Activated CD8-positive, alpha-beta T cell treated with anti-CD3 and anti-CD28 coated beads, Interleukin-2, amount 10 ng/mL, durations not matched to agents 7 days and 5 days (primary cell): ENCODE data around the gene JUN. TPM values are rescaled to one million over a fixed set of nuclear protein-coding genes. Genes with fewer than 3 reads are reported as not detected.
"Not testable (repeated sequence)": the region's sequence is repeated elsewhere in the genome, so short reads cannot be mapped to it uniquely, and the experiment has no call there.

Source experiments
- ATAC-seq: fragments of 150-1000 bp; cut with Tn5 transposase; one replicate; pipeline ENCODE4 v1.10.0; 2021; ENCODE audit warnings: moderate library complexity
- CTCF ChIA-PET: fragments of 350-600 bp; sonication (Branson Sonifier 250); formaldehyde crosslinking; loops from one replicate; lab custom pipeline; 2021; ENCODE audit warnings: antibody characterized with exemption; lab: Charles Lee
- POLR2A ChIA-PET: fragments of 350-600 bp; sonication (Branson Sonifier 250); formaldehyde crosslinking; loops from one replicate; lab custom pipeline; 2021; ENCODE audit warnings: antibody characterized with exemption; lab: Charles Lee
- DNase-seq: peaks from one replicate; pipeline ENCODE4 v3.0.0-alpha.2; 2020
- H3K27ac Mint-ChIP-seq: one replicate; pipeline ENCODE4 v1.8.0; 2021; ENCODE audit warnings: mild to moderate bottlenecking, mixed read lengths
- H3K27me3 Mint-ChIP-seq: one replicate; pipeline ENCODE4 v1.8.0; 2021; ENCODE audit warnings: low read depth, mixed read lengths
- H3K36me3 Mint-ChIP-seq: one replicate; pipeline ENCODE4 v1.8.0; 2021; ENCODE audit warnings: low read depth, mixed read lengths
- H3K4me1 Mint-ChIP-seq: one replicate; pipeline ENCODE4 v1.8.0; 2021; ENCODE audit warnings: low read depth, mixed read lengths
- H3K4me3 Mint-ChIP-seq: one replicate; pipeline ENCODE4 v1.8.0; 2021; ENCODE audit warnings: mild to moderate bottlenecking, mixed read lengths
- H3K9me3 Mint-ChIP-seq: one replicate; pipeline ENCODE4 v1.8.0; 2022; ENCODE audit warnings: mixed read lengths; ENCODE audit not compliant: insufficient read depth
- total RNA-seq, 2 experiments: library from RNA; stranded (reverse); gene quantifications; one replicate each; pipeline ENCODE4 v1.2.3, GENCODE V29; 2021

JUN gene
- total RNA-seq, 2 experiments from 2014 or later = 107 to 110 TPM

GRCh38 chr1:58808077-58808476 lies 24.2 kb upstream of the JUN start:
- H3K4me3 Mint-ChIP-seq = no peak overlapping the region
- ChIA-PET CTCF (interaction anchor here (1.0 to 1.1 kb wide), 3 partner anchors 8 to 13 kb away, joined by 3 read pairs; no protein-coding TSS in a partner anchor), POLR2A (no interaction called here)
- no peaks in the 10 kb centered on the region for H3K27me3 Mint-ChIP-seq
- DNase-seq = no peak
- H3K9me3 Mint-ChIP-seq = no peaks in the 10 kb centered on the region
- no peak overlapping the region for H3K27ac Mint-ChIP-seq
- no peak for ATAC-seq
- no peaks in the 10 kb centered on the region for H3K36me3 Mint-ChIP-seq
- H3K4me1 Mint-ChIP-seq = peaks cover 13% of the 10 kb centered on the region

GRCh38 chr1:58805716-58806571 lies 22.1 kb upstream of the JUN start:
- H3K4me1 Mint-ChIP-seq = peaks cover 3% of the 10 kb centered on the region
- DNase-seq = no peak
- no peaks in the 10 kb centered on the region for H3K27me3 Mint-ChIP-seq
- H3K27ac Mint-ChIP-seq = no peak overlapping the region
- no peak for ATAC-seq
- ChIA-PET POLR2A (no interaction called here), CTCF (interaction anchor here (1.1 kb wide), 1 partner anchor 21 kb away, joined by 3 read pairs; no protein-coding TSS in a partner anchor)
- H3K36me3 Mint-ChIP-seq = no peaks in the 10 kb centered on the region
- H3K4me3 Mint-ChIP-seq = no peak overlapping the region
- no peaks in the 10 kb centered on the region for H3K9me3 Mint-ChIP-seq

- Mint-ChIP-seq H3K27ac (no peak overlapping the region), H3K4me1 (peaks cover 3% of the 10 kb centered on the region), H3K27me3 (no peaks in the 10 kb centered on the region), H3K9me3 (no peaks in the 10 kb centered on the region), H3K36me3 (no peaks in the 10 kb centered on the region), H3K4me3 (no peak overlapping the region)
- DNase-seq (no peak), ATAC-seq (no peak)
- POLR2A ChIA-PET = interaction anchor here (2.1 kb wide), 1 partner anchor 21 kb away, joined by 9 read pairs; the partner anchor contains the start of gene JUN
- CTCF ChIA-PET = interaction anchor here (1.1 kb wide), 1 partner anchor 105 kb away, joined by 3 read pairs; the partner anchor contains the start of gene MYSM1
These were observed 21.2 kb upstream of the JUN start for GRCh38 chr1:58804853-58805565.

GRCh38 chr1:58803858-58804257 lies 20.0 kb upstream of the JUN start:
- Mint-ChIP-seq H3K4me1 (no peaks in the 10 kb centered on the region), H3K4me3 (no peak overlapping the region), H3K36me3 (no peaks in the 10 kb centered on the region), H3K27me3 (no peaks in the 10 kb centered on the region), H3K27ac (no peak overlapping the region), H3K9me3 (no peaks in the 10 kb centered on the region)
- DNase-seq (no peak), ATAC-seq (no peak)
- POLR2A ChIA-PET = interaction anchor here (0.6 to 2.1 kb wide), 2 partner anchors 19 to 211 kb away, joined by 3 to 9 read pairs; partner anchors contain the start of gene JUN
- CTCF ChIA-PET = interaction anchor here (1.1 kb wide), 1 partner anchor 104 kb away, joined by 3 read pairs; the partner anchor contains the start of gene MYSM1

GRCh38 chr1:58802640-58803399 lies 19.0 kb upstream of the JUN start:
- Mint-ChIP-seq H3K27me3 (peaks cover 2% of the 10 kb centered on the region), H3K4me1 (no peaks in the 10 kb centered on the region), H3K27ac (no peak overlapping the region), H3K36me3 (no peaks in the 10 kb centered on the region), H3K4me3 (no peak overlapping the region), H3K9me3 (no peaks in the 10 kb centered on the region)
- DNase-seq = no peak
- ATAC-seq = no peak
- POLR2A ChIA-PET = interaction anchor here (2.1 kb wide), 1 partner anchor 18 kb away, joined by 9 read pairs; the partner anchor contains the start of gene JUN
- CTCF ChIA-PET = no interaction called here

GRCh38 chr1:58801286-58801685 lies 17.4 kb upstream of the JUN start:
- H3K4me3 Mint-ChIP-seq, H3K36me3 Mint-ChIP-seq, DNase-seq, POLR2A ChIA-PET, H3K27me3 Mint-ChIP-seq, H3K4me1 Mint-ChIP-seq, ATAC-seq, H3K9me3 Mint-ChIP-seq, H3K27ac Mint-ChIP-seq: not testable (repeated sequence)
- CTCF ChIA-PET = interaction anchor here (0.6 kb wide), 1 partner anchor 19 kb away, joined by 3 read pairs; no protein-coding TSS in a partner anchor

- Mint-ChIP-seq H3K27ac (no peak overlapping the region), H3K9me3 (no peaks in the 10 kb centered on the region), H3K36me3 (no peaks in the 10 kb centered on the region), H3K4me3 (no peak overlapping the region), H3K27me3 (peaks cover 2% of the 10 kb centered on the region), H3K4me1 (peaks cover 5% of the 10 kb centered on the region)
- no peak for ATAC-seq
- no peak for DNase-seq
- ChIA-PET CTCF (no interaction called here), POLR2A (interaction anchor here (0.7 kb wide), 1 partner anchor 157 kb away, joined by 3 read pairs; no protein-coding TSS in a partner anchor)
These were observed 15.8 kb upstream of the JUN start for GRCh38 chr1:58799650-58800049.

- Mint-ChIP-seq H3K4me3 (no peak overlapping the region), H3K36me3 (no peaks in the 10 kb centered on the region), H3K27me3 (peaks cover 2% of the 10 kb centered on the region), H3K4me1 (peaks cover 9% of the 10 kb centered on the region), H3K9me3 (no peaks in the 10 kb centered on the region), H3K27ac (no peak overlapping the region)
- DNase-seq (no peak), ATAC-seq (no peak)
- CTCF ChIA-PET = interaction anchor here (1.1 to 1.6 kb wide), 3 partner anchors 11 to 248 kb away, joined by 3 to 4 read pairs (median 3); no protein-coding TSS in a partner anchor
- POLR2A ChIA-PET = interaction anchor here (1.0 kb wide), 1 partner anchor 15 kb away, joined by 3 read pairs; the partner anchor contains the start of gene JUN
These were observed 15.1 kb upstream of the JUN start for GRCh38 chr1:58798910-58799442.

GRCh38 chr1:58796416-58796815 lies 12.6 kb upstream of the JUN start:
- Mint-ChIP-seq H3K9me3 (no peaks in the 10 kb centered on the region), H3K27ac (no peak overlapping the region), H3K4me1 (peaks cover 9% of the 10 kb centered on the region), H3K27me3 (peaks cover 2% of the 10 kb centered on the region), H3K36me3 (no peaks in the 10 kb centered on the region), H3K4me3 (no peak overlapping the region)
- POLR2A ChIA-PET = no interaction called here
- DNase-seq (no peak), ATAC-seq (no peak)
- CTCF ChIA-PET = no interaction called here

- H3K27me3 Mint-ChIP-seq = peaks cover 2% of the 10 kb centered on the region
These were observed 10.7 kb upstream of the JUN start for GRCh38 chr1:58794585-58794984.

GRCh38 chr1:58792846-58793245 lies 9.0 kb upstream of the JUN start:
- Mint-ChIP-seq H3K27ac (no peak overlapping the region), H3K27me3 (no peaks in the 10 kb centered on the region), H3K4me3 (no peak overlapping the region), H3K4me1 (peaks cover 21% of the 10 kb centered on the region), H3K9me3 (peaks cover 11% of the 10 kb centered on the region), H3K36me3 (peaks cover 13% of the 10 kb centered on the region)
- ChIA-PET POLR2A (no interaction called here), CTCF (no interaction called here)
- ATAC-seq = no peak
- no peak for DNase-seq

More at GRCh38 chr1:58794585-58794984, 10.7 kb upstream of the JUN start:
- Mint-ChIP-seq H3K9me3 (no peaks in the 10 kb centered on the region), H3K27ac (no peak overlapping the region), H3K4me1 (peaks cover 21% of the 10 kb centered on the region), H3K36me3 (peaks cover 3% of the 10 kb centered on the region), H3K4me3 (no peak overlapping the region)
- DNase-seq (no peak), ATAC-seq (no peak)
- ChIA-PET CTCF (no interaction called here), POLR2A (interaction anchor here (0.9 kb wide), 1 partner anchor 11 kb away, joined by 6 read pairs; the partner anchor contains the start of gene JUN)
